Breast epithelium (tissue), 3 donors: ENCODE measurements around the gene KRTAP1-4.

Source experiments
- POLR2A ChIP-seq: fragments of 450-650 bp; IDR thresholded peaks from one replicate; pipeline ENCODE4 v1.6.1; 2016; ENCODE audit warnings: antibody characterized with exemption, mild to moderate bottlenecking, moderate library complexity
- POLR2AphosphoS5 ChIP-seq, 3 donors: sonication (generic); formaldehyde crosslinking; IDR thresholded peaks; one replicate each; pipeline ENCODE4 v1.6.1; 2017; ENCODE audit warnings: antibody characterized with exemption in 3 of 3
- TF ChIP-seq, protein P1 (sequence below), 3 donors: fragments of 450-650 bp; IDR thresholded peaks; one replicate each; pipeline ENCODE4 v1.5.1; 2016 to 2017; ENCODE audit warnings: antibody characterized with exemption in 3 of 3, mild to moderate bottlenecking in 3 of 3, moderate library complexity in 3 of 3

DNA sequence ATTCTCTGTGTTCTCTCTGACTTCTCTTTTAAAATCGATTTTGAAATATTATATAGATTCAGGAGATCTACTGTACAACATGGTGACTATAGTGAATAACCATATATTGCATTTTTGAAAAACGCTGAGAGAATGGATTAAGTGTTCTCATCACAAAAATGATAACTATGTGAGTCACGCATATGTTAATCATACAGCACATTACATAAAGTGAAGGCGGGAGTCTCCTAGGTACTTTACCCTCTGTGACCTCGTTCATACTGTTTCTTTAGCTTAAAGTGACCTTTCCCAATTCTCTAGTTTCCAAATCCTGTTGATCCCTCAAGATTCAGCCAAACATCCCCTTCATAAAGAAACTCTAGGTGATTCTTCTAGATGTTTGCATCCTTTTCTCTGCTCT, 27.2 kb downstream of the KRTAP1-4 start:
- TF ChIP-seq, protein P1, sequence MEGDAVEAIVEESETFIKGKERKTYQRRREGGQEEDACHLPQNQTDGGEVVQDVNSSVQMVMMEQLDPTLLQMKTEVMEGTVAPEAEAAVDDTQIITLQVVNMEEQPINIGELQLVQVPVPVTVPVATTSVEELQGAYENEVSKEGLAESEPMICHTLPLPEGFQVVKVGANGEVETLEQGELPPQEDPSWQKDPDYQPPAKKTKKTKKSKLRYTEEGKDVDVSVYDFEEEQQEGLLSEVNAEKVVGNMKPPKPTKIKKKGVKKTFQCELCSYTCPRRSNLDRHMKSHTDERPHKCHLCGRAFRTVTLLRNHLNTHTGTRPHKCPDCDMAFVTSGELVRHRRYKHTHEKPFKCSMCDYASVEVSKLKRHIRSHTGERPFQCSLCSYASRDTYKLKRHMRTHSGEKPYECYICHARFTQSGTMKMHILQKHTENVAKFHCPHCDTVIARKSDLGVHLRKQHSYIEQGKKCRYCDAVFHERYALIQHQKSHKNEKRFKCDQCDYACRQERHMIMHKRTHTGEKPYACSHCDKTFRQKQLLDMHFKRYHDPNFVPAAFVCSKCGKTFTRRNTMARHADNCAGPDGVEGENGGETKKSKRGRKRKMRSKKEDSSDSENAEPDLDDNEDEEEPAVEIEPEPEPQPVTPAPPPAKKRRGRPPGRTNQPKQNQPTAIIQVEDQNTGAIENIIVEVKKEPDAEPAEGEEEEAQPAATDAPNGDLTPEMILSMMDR (IDR thresholded peaks at IDR 0.05): no peak
- no peak for TF ChIP-seq POLR2AphosphoS5 (IDR thresholded peaks at IDR 0.05)
- no peak for TF ChIP-seq POLR2A
